Central memory CD8-positive, alpha-beta T cell (primary cell): ENCODE data around the gene EXOSC5.
A peak's percentile ranks its signal among the peaks of the same experiment; 100 is the strongest.
"Not testable (repeated sequence)": the region's sequence is repeated elsewhere in the genome, so short reads cannot be mapped to it uniquely, and the experiment has no call there.

Experiments
- ATAC-seq: fragments of 150-1000 bp; cut with Tn5 transposase; replicated peaks from 2 replicates; pipeline ENCODE4 v1.10.0; 2022; ENCODE audit warnings: mild to moderate bottlenecking, moderate FRiP score, moderate number of reproducible peaks; ENCODE audit not compliant: poor library complexity, severe bottlenecking; ENCODE audit errors: extremely low read depth
- DNase-seq, 2 donors: peaks; one replicate each; pipeline ENCODE4 v3.0.0; 2021; ENCODE audit warnings: low spot score in 2 of 2
- H3K27ac Mint-ChIP-seq: one replicate; pipeline ENCODE4 v1.8.0; 2022; ENCODE audit warnings: low read depth, mild to moderate bottlenecking, moderate library complexity, mixed read lengths
- H3K27me3 Mint-ChIP-seq: one replicate; pipeline ENCODE4 v1.8.0; 2022; ENCODE audit warnings: mixed read lengths
- H3K36me3 Mint-ChIP-seq: one replicate; pipeline ENCODE4 v1.8.0; 2022; ENCODE audit warnings: mild to moderate bottlenecking, moderate library complexity, mixed read lengths; ENCODE audit not compliant: insufficient read depth
- H3K4me1 Mint-ChIP-seq: one replicate; pipeline ENCODE4 v1.8.0; 2022; ENCODE audit warnings: mixed read lengths
- H3K4me3 Mint-ChIP-seq: one replicate; pipeline ENCODE4 v1.8.0; 2022; ENCODE audit warnings: mild to moderate bottlenecking, moderate library complexity, mixed read lengths
- H3K9me3 Mint-ChIP-seq: one replicate; pipeline ENCODE4 v1.8.0; 2022; ENCODE audit warnings: mixed read lengths

The EXOSC5 gene

GRCh38 chr19:41354343-41354953 lies 42.7 kb downstream of the EXOSC5 start:
- Mint-ChIP-seq H3K4me3 (peak overlapping the region; percentile 96), H3K27me3 (no peaks in the 10 kb centered on the region), H3K9me3 (no peaks in the 10 kb centered on the region), H3K4me1 (peaks cover 68% of the 10 kb centered on the region), H3K36me3 (peaks cover 50% of the 10 kb centered on the region), H3K27ac (peak overlapping the region; percentile 97)
- DNase-seq: no peak
- no peak for ATAC-seq

GRCh38 chr19:41353466-41354342 lies 43.5 kb downstream of the EXOSC5 start, which contains the start of gene TGFB1:
TGFB1 (minus strand) TSS chr19:41353922; CDS start chr19:41353044, 878 bp downstream.
- peak within 1 kb of the TSS; percentile 96 for H3K4me3 Mint-ChIP-seq
- peak within 1 kb of the TSS; percentile 97 for H3K27ac Mint-ChIP-seq
- ATAC-seq (peak; percentile 41), DNase-seq (peak; percentile 83 to 91)
- H3K4me1 Mint-ChIP-seq: peaks cover 75% of the 10 kb centered on the region
- no peaks in the 10 kb centered on the region for H3K27me3 Mint-ChIP-seq
- no peaks in the 10 kb centered on the region for H3K9me3 Mint-ChIP-seq
- H3K36me3 Mint-ChIP-seq: peaks cover 57% of the 10 kb centered on the region

- no peaks in the 10 kb centered on the region for H3K27me3 Mint-ChIP-seq
- ATAC-seq (peak; percentile 15), DNase-seq (peak; percentile 70 to 78)
- H3K36me3 Mint-ChIP-seq: peaks cover 64% of the 10 kb centered on the region
- peak overlapping the region; percentile 97 for H3K27ac Mint-ChIP-seq
- H3K4me1 Mint-ChIP-seq: peaks cover 76% of the 10 kb centered on the region
- peak overlapping the region; percentile 96 for H3K4me3 Mint-ChIP-seq
- no peaks in the 10 kb centered on the region for H3K9me3 Mint-ChIP-seq
These were observed 44.3 kb downstream of the EXOSC5 start for GRCh38 chr19:41352609-41353465.

GRCh38 chr19:41352279-41352608 lies 44.9 kb downstream of the EXOSC5 start:
- Mint-ChIP-seq H3K9me3 (no peaks in the 10 kb centered on the region), H3K27ac (peak overlapping the region; percentile 97), H3K4me3 (peak overlapping the region; percentile 96), H3K4me1 (peaks cover 70% of the 10 kb centered on the region), H3K36me3 (peaks cover 68% of the 10 kb centered on the region), H3K27me3 (no peaks in the 10 kb centered on the region)
- ATAC-seq (no peak), DNase-seq (no peak)

- no peaks in the 10 kb centered on the region for H3K9me3 Mint-ChIP-seq
- H3K27ac Mint-ChIP-seq: peak overlapping the region; percentile 97
- H3K36me3 Mint-ChIP-seq: peaks cover 71% of the 10 kb centered on the region
- no peaks in the 10 kb centered on the region for H3K27me3 Mint-ChIP-seq
- peak overlapping the region; percentile 96 for H3K4me3 Mint-ChIP-seq
- DNase-seq (peak; percentile 81 to 92), ATAC-seq (peak; percentile 59)
- peaks cover 64% of the 10 kb centered on the region for H3K4me1 Mint-ChIP-seq
These were observed 45.6 kb downstream of the EXOSC5 start for GRCh38 chr19:41351339-41352245.

GRCh38 chr19:41350735-41351338 lies 46.3 kb downstream of the EXOSC5 start:
- peaks cover 74% of the 10 kb centered on the region for H3K36me3 Mint-ChIP-seq
- peak overlapping the region; percentile 96 for H3K4me3 Mint-ChIP-seq
- H3K4me1 Mint-ChIP-seq: peaks cover 58% of the 10 kb centered on the region
- peak; percentile 6 for ATAC-seq
- H3K27me3 Mint-ChIP-seq: no peaks in the 10 kb centered on the region
- peak overlapping the region; percentile 97 for H3K27ac Mint-ChIP-seq
- no peak for DNase-seq
- no peaks in the 10 kb centered on the region for H3K9me3 Mint-ChIP-seq

- not testable (repeated sequence) for ATAC-seq, H3K9me3 Mint-ChIP-seq, H3K27ac Mint-ChIP-seq, DNase-seq, H3K27me3 Mint-ChIP-seq
- Mint-ChIP-seq H3K4me3 (peak overlapping the region; percentile 25), H3K4me1 (peaks cover 61% of the 10 kb centered on the region), H3K36me3 (peaks cover 89% of the 10 kb centered on the region)
These were observed 50.2 kb downstream of the EXOSC5 start for GRCh38 chr19:41346916-41347315.

- no peak for ATAC-seq
- peaks cover 43% of the 10 kb centered on the region for H3K4me1 Mint-ChIP-seq
- H3K36me3 Mint-ChIP-seq: peaks cover 94% of the 10 kb centered on the region
- DNase-seq: no peak
- no peaks in the 10 kb centered on the region for H3K27me3 Mint-ChIP-seq
- peak overlapping the region; percentile 90 for H3K27ac Mint-ChIP-seq
- no peaks in the 10 kb centered on the region for H3K9me3 Mint-ChIP-seq
- peak overlapping the region; percentile 39 for H3K4me3 Mint-ChIP-seq
These were observed 53.0 kb downstream of the EXOSC5 start for GRCh38 chr19:41344162-41344561.

GRCh38 chr19:41341669-41342490 lies 55.3 kb downstream of the EXOSC5 start:
- peak; percentile 20 for ATAC-seq
- Mint-ChIP-seq H3K9me3 (no peaks in the 10 kb centered on the region), H3K27me3 (no peaks in the 10 kb centered on the region), H3K4me1 (peaks cover 37% of the 10 kb centered on the region), H3K27ac (peak overlapping the region; percentile 90), H3K36me3 (peaks cover 96% of the 10 kb centered on the region), H3K4me3 (peak overlapping the region; percentile 59)
- DNase-seq: no peak

GRCh38 chr19:41339936-41340335 lies 57.2 kb downstream of the EXOSC5 start:
- Mint-ChIP-seq H3K4me1 (peaks cover 37% of the 10 kb centered on the region), H3K4me3 (peak overlapping the region; percentile 32), H3K36me3 (peaks cover 94% of the 10 kb centered on the region), H3K27ac (peak overlapping the region; percentile 49), H3K9me3 (no peaks in the 10 kb centered on the region), H3K27me3 (no peaks in the 10 kb centered on the region)
- no peak for DNase-seq
- ATAC-seq: no peak
